Fibroblast of lung (primary cell): ENCODE data around the gene GALR1. TPM values are rescaled to one million over a fixed set of nuclear protein-coding genes. Genes with fewer than 3 reads are reported as not detected.

Experiments used
- DNase-seq, 2 donors: peaks; one replicate each; pipeline versions ENCODE4 v3.0.0 to v3.0.0-alpha.2; 2010; ENCODE audit warnings: low read depth in 2 of 2
- H2AFZ ChIP-seq: 2 replicates; pipeline ENCODE4 v1.5.1; 2012; ENCODE audit warnings: low read length, control low read depth, inconsistent platforms
- H3K27ac ChIP-seq: 2 replicates; pipeline ENCODE4 v1.5.1; 2011; ENCODE audit warnings: low read length, control low read depth; ENCODE audit not compliant: insufficient read depth
- H3K27me3 ChIP-seq: 2 replicates; pipeline ENCODE4 v1.5.1; 2011; ENCODE audit warnings: mild to moderate bottlenecking, low read length; ENCODE audit not compliant: control insufficient read depth, insufficient read depth
- H3K36me3 ChIP-seq: 2 replicates; pipeline ENCODE4 v1.5.1; 2011; ENCODE audit warnings: low read length; ENCODE audit not compliant: control insufficient read depth, insufficient read depth
- H3K4me1 ChIP-seq: 2 replicates; pipeline ENCODE4 v1.5.1; 2011; ENCODE audit warnings: low read length; ENCODE audit not compliant: control insufficient read depth, insufficient read depth; ENCODE audit errors: extremely low read depth
- H3K4me2 ChIP-seq: 2 replicates; pipeline ENCODE4 v1.5.1; 2011; ENCODE audit warnings: low read length, control low read depth; ENCODE audit not compliant: insufficient read depth; ENCODE audit errors: extremely low read depth
- H3K4me3 ChIP-seq, 4 experiments: fragments of 200-600 bp in 1 of 4; sonication (generic) in 1 of 4; replicated peaks in 1 of 4; 2 replicates each; pipeline ENCODE4 v1.5.1; 2011 to 2016; ENCODE audit warnings: low read length in 4 of 4, low read depth in 3 of 4, mild to moderate bottlenecking in 3 of 4, control low read depth in 2 of 4, inconsistent platforms in 1 of 4, mixed read lengths in 1 of 4; ENCODE audit not compliant: insufficient read depth in 1 of 4; ENCODE audit errors: control extremely low read depth in 1 of 4
- H3K79me2 ChIP-seq: 2 replicates; pipeline ENCODE4 v1.5.1; 2012; ENCODE audit warnings: mild to moderate bottlenecking, low read length, inconsistent platforms; ENCODE audit not compliant: control insufficient read depth, insufficient read depth
- H3K9ac ChIP-seq: 2 replicates; pipeline ENCODE4 v1.5.1; 2011; ENCODE audit warnings: mild to moderate bottlenecking, low read length, control low read depth; ENCODE audit not compliant: insufficient read depth
- H3K9me3 ChIP-seq: 2 replicates; pipeline ENCODE4 v1.5.1; 2012; ENCODE audit warnings: low read depth, low read length; ENCODE audit not compliant: control insufficient read depth, insufficient read depth
- H4K20me1 ChIP-seq: 2 replicates; pipeline ENCODE4 v1.5.1; 2011; ENCODE audit warnings: low read length; ENCODE audit not compliant: control insufficient read depth, insufficient read depth; ENCODE audit errors: extremely low read depth
- EZH2 ChIP-seq: IDR thresholded peaks from 2 replicates; pipeline ENCODE4 v1.5.1; 2012; ENCODE audit warnings: low read length, control low read depth, mild to moderate bottlenecking; ENCODE audit errors: missing control alignments
- polyA plus RNA-seq, 2 donors: library from polyadenylated mRNA; depleted of rRNA in 1 of 2; stranded (reverse) in 1 of 2; unstranded in 1 of 2; fragments of >200 nt; gene quantifications; 2 replicates each; pipeline ENCODE4 v1.2.1, GENCODE V29; 2011 to 2012; ENCODE audit warnings: missing spikeins in 1 of 2
- total RNA-seq: library from RNA; depleted of rRNA; stranded (reverse); fragments of >200 nt; gene quantifications from 2 replicates; pipeline ENCODE4 v1.2.1, GENCODE V29; 2014
- TF ChIP-seq, protein P1 (sequence below), 2 donors: IDR thresholded peaks in 1 of 2; conservative IDR thresholded peaks in 1 of 2; 1 replicate in 1 of 2; 2 replicates in 1 of 2; pipeline ENCODE4 v1.5.1; 2011 to 2012; ENCODE audit warnings: low read length in 2 of 2, control low read depth in 1 of 2, inconsistent platforms in 1 of 2, low read depth in 1 of 2, mild to moderate bottlenecking in 1 of 2

Gene GALR1
- total and polyA plus RNA-seq, 2 donors (not counting 1 experiment from before 2014, with no cell fraction given) = not detected

DNA sequence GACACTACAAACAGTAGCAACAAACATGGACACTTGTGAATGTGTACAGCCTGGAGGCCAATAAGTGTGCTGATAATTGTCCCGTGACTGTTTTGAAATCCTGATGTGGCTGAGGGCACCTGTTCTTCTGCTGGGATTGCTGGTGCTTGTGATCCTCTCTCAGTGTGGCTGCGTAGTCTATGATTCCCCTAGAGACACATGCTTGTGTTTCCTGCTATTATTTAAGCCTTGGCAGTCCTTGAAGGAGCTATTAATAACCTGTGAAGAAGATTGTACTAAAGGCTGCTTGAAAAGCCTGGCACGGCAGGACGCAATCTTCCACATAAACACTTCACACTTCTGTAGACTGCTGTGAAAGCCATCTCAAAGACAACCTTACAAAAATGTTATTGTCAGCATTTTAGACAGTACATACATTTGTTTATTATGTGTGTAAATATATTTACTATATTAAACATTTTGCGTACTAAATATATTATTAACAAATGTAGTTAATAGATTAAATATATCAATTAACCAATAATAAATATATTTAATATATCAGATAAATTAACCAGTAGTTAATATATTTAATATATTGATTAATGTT lies 71.4 kb downstream of the GALR1 start:
- Histone ChIP-seq H3K27ac (no peak overlapping the region), H2AFZ (no peak overlapping the region), H3K4me2 (no peak overlapping the region), H3K4me1 (no peaks in the 10 kb centered on the region), H4K20me1 (no peaks in the 10 kb centered on the region), H3K36me3 (no peaks in the 10 kb centered on the region), H3K27me3 (no peaks in the 10 kb centered on the region), H3K4me3 (no peak overlapping the region), H3K9me3 (no peaks in the 10 kb centered on the region), H3K9ac (no peak overlapping the region), H3K79me2 (no peaks in the 10 kb centered on the region)
- no peak for DNase-seq
- TF ChIP-seq, protein P1, sequence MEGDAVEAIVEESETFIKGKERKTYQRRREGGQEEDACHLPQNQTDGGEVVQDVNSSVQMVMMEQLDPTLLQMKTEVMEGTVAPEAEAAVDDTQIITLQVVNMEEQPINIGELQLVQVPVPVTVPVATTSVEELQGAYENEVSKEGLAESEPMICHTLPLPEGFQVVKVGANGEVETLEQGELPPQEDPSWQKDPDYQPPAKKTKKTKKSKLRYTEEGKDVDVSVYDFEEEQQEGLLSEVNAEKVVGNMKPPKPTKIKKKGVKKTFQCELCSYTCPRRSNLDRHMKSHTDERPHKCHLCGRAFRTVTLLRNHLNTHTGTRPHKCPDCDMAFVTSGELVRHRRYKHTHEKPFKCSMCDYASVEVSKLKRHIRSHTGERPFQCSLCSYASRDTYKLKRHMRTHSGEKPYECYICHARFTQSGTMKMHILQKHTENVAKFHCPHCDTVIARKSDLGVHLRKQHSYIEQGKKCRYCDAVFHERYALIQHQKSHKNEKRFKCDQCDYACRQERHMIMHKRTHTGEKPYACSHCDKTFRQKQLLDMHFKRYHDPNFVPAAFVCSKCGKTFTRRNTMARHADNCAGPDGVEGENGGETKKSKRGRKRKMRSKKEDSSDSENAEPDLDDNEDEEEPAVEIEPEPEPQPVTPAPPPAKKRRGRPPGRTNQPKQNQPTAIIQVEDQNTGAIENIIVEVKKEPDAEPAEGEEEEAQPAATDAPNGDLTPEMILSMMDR (conservative IDR thresholded peaks at IDR 0.05 in 1 of 2, IDR thresholded peaks at IDR 0.05 in 1 of 2; ENCODE audit: low read depth in 1 of 2, low read length in 2 of 2) = no peak
- no peak for TF ChIP-seq EZH2

DNA sequence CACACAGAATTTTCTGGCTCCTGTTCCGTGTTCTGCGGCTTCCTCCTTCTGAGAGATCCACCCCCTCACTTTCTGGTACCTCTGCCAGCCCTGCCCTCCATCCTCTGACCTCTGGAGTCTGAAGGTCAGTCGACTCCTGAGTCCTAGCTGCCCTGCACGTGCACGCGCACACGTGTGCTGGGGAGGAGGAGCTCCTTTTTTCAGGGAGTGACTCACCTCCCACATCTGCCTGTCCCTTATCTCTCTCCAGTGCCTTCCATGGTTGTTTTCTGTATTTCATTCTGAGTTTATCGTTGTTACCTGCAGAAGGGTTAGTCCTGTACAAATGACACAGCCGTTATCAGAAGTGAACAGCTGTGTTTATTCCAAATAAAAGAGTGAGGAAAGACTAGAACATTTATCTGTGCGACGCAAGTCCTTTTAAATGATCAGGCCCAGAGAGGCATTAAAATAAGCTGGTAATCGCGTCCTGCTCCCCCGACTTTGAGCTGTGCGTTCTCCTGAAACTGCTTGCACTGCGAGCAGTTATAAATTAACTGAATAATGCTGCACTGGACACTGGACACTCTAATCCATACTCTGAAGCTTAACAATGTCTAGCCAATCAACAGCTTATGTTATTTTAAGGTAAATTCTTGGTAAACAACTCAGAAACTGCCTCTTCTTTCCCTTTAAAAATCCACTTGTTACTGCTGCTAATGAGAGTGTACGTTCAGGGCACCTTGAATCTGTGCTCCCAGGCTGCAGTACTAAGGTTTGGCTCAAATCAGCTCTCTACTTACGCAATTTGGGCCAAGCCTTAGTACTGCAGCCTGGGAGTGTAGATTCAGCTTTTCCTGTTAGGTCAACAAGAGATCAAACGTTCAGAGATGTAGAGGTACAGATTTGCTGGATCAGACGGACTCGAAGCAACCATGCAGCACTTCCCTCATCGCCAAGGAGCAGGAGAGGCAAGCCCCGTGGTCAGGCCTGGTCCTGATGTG lies 72.5 kb downstream of the GALR1 start:
- Histone ChIP-seq H3K9me3 (no peaks in the 10 kb centered on the region), H2AFZ (no peak overlapping the region), H3K4me2 (no peak overlapping the region), H3K4me1 (no peaks in the 10 kb centered on the region), H4K20me1 (no peaks in the 10 kb centered on the region), H3K27ac (no peak overlapping the region), H3K36me3 (no peaks in the 10 kb centered on the region), H3K79me2 (no peaks in the 10 kb centered on the region), H3K27me3 (no peaks in the 10 kb centered on the region), H3K4me3 (no peak overlapping the region), H3K9ac (no peak overlapping the region)
- no peak for DNase-seq
- TF ChIP-seq EZH2 = no peak
- TF ChIP-seq, protein P1 (conservative IDR thresholded peaks at IDR 0.05 in 1 of 2, IDR thresholded peaks at IDR 0.05 in 1 of 2; ENCODE audit: low read depth in 1 of 2, low read length in 2 of 2) = no peak

DNA sequence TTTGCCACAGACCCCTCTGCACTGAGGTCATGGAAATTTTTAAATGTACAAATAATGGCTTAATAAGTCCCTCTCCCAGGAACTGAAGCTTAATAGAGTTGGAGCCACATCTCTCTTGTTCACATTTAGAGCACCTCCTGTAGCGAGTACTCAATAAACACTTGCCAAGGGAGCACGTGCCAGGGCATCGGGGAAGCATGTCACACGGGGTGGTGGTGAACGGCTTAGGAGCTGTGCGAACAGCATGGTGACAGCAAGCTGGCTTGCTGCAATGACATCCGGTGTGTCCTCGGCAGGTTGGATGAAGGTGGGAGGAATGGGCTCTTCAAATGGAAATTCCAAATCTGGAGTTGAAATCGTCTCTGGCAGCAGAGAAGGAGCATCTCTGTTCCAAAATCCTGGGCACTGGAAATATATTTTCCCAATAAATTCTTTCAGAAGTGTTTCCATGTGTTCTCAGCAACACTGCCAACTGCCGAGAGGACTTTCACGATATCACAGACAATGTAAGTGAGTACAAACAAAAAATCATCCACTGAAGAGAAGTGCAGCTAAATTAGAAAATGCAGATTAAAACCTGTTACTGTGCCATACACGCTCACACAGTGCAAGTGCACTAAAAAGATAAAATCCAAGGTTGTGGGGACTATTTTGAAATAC lies 74.1 kb downstream of the GALR1 start:
- Histone ChIP-seq H3K9me3 (no peaks in the 10 kb centered on the region), H4K20me1 (no peaks in the 10 kb centered on the region), H3K9ac (no peak overlapping the region), H3K27me3 (no peaks in the 10 kb centered on the region), H3K4me2 (no peak overlapping the region), H3K4me1 (no peaks in the 10 kb centered on the region), H3K27ac (no peak overlapping the region), H3K36me3 (no peaks in the 10 kb centered on the region), H2AFZ (no peak overlapping the region), H3K4me3 (no peak overlapping the region), H3K79me2 (no peaks in the 10 kb centered on the region)
- no peak for TF ChIP-seq EZH2
- TF ChIP-seq, protein P1 (conservative IDR thresholded peaks at IDR 0.05 in 1 of 2, IDR thresholded peaks at IDR 0.05 in 1 of 2; ENCODE audit: low read depth in 1 of 2, low read length in 2 of 2) = no peak
- DNase-seq = no peak
